Measurements from ENCODE around the gene EGLN1. TPM values are rescaled to one million over a fixed set of nuclear protein-coding genes. Genes with fewer than 3 reads are reported as not detected.

Gene EGLN1
- total RNA-seq, 1 experiment from 2014 or later: 27.1 TPM

DNA sequence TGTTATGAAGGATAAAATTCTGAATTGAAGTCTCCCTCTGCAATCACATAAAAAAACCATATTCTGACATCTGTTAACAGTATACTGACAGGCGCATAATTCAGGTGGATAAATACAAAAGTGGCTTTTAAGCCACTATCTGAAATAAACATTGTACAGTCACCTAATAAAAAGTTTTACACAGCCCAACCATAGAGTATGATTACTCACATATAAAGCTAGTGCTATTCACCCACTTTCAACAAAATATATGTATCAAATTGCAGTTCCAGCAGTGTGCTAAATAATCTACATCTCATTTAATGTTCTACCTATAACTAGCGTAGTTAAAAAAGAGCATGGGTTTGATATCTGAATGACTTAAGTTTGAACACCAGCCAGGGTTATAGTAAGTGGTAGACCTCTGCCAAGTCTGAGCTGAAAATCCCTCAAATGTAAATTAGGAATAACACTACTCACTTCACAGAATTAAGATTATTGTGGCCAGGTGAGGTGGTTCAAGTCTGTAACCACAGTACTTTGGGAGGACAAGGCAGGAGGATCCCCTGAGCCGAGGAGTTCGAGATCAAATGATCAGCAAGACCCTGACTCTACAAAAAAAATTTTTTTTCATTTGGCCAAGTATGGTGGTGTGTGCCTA is 3.9 kb downstream of the EGLN1 start:
- peak overlapping the region; percentile 8; the same call in 1 of the 2 replicates for H3K4me2 ChIP-seq (ENCODE audit: low read length)
- ChIA-PET POLR2A (no interaction called here), RAD21 (ENCODE audit: low non-redundant PET in 1 of 2, low total read pairs in 2 of 2, uncharacterized antibody in 2 of 2, unreplicated experiment in 2 of 2) (no interaction called here), CTCF (no interaction called here)
- DNase-seq (ENCODE audit: low read depth, low spot score): no peak
- peaks cover 13 to 42% of the 10 kb centered on the region in 2 experiments; a peak in 3 of 4 replicates for H3K4me1 ChIP-seq (ENCODE audit: control insufficient read depth in 1 of 2, insufficient read depth in 2 of 2, low read length in 2 of 2)
- H4K20me1 ChIP-seq (ENCODE audit: insufficient read depth): peaks cover 17% of the 10 kb centered on the region; the same call in 1 of the 2 replicates
- H3K79me2 ChIP-seq (ENCODE audit: insufficient read depth, low read length): peaks cover 81% of the 10 kb centered on the region
- H3K4me3 ChIP-seq (replicated peaks in 1 of 2; ENCODE audit: low read depth in 1 of 2, low read length in 2 of 2): no peak overlapping the region
- BruUV-seq (replicated peaks): no TSS peak
- TF ChIP-seq POLR2A (IDR thresholded peaks at IDR 0.05; ENCODE audit: borderline replicate concordance, extremely low read depth, insufficient read depth, insufficient read length) (no peak), SRF (IDR thresholded peaks at IDR 0.05; ENCODE audit: low read depth) (0 out of 2 replicates have a peak, but pooled peaks have one; percentile 4)
- intact Hi-C loops (cut with micrococcal nuclease): no loop called here
- no peak overlapping the region for H3K27ac ChIP-seq (ENCODE audit: low read depth, low read length)
- H3K9me2 ChIP-seq (ENCODE audit: insufficient read depth): no peaks in the 10 kb centered on the region
- H2AFZ ChIP-seq (ENCODE audit: low read depth, low read length, poor library complexity, severe bottlenecking): no peak overlapping the region
- no peak for ATAC-seq
- peaks cover 4 to 28% of the 10 kb centered on the region in 2 experiments; a peak in 3 of 4 replicates for H3K36me3 ChIP-seq (ENCODE audit: control insufficient read depth in 1 of 2, insufficient read depth in 2 of 2, low read length in 2 of 2)
- H3K27me3 ChIP-seq (ENCODE audit: insufficient read depth, low read length): no peaks in the 10 kb centered on the region
- H3K9ac ChIP-seq (ENCODE audit: low read length): no peak overlapping the region
- H3K9me3 ChIP-seq (ENCODE audit: control insufficient read depth in 1 of 2, insufficient read depth in 1 of 2, low read depth in 1 of 2, low read length in 2 of 2): no peaks in the 10 kb centered on the region

DNA sequence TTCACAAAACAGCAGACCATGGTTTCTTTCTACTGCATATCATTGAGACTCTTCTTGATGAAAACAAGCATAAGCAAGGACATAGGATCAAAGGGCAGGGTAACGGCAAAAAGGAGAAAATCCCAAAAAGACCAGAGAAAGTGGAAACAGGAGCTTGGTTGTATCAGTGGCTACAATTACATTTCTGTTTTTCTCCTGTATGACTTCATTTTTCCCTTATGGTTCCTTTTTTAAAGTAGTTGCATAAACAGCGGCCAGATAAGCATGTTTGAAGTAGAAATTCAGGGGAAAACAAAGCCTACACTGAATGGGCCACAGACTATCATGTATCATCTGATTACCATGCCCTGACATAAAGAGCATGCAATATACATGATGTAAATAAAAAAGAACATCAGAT is 4.6 kb downstream of the EGLN1 start:
- no peak overlapping the region for H3K27ac ChIP-seq (ENCODE audit: low read depth, low read length)
- H3K4me3 ChIP-seq (replicated peaks in 1 of 2; ENCODE audit: low read depth in 1 of 2, low read length in 2 of 2): no peak overlapping the region
- no peak for TF ChIP-seq SRF (IDR thresholded peaks at IDR 0.05; ENCODE audit: low read depth)
- TF ChIP-seq EGR1 (IDR thresholded peaks at IDR 0.05; ENCODE audit: low read depth): no peak
- no peak for TF ChIP-seq CBX3 (IDR thresholded peaks at IDR 0.05; ENCODE audit: low read depth)
- no peak for TF ChIP-seq SIN3A (IDR thresholded peaks at IDR 0.05; ENCODE audit: low read depth)
- TF ChIP-seq, protein P1, sequence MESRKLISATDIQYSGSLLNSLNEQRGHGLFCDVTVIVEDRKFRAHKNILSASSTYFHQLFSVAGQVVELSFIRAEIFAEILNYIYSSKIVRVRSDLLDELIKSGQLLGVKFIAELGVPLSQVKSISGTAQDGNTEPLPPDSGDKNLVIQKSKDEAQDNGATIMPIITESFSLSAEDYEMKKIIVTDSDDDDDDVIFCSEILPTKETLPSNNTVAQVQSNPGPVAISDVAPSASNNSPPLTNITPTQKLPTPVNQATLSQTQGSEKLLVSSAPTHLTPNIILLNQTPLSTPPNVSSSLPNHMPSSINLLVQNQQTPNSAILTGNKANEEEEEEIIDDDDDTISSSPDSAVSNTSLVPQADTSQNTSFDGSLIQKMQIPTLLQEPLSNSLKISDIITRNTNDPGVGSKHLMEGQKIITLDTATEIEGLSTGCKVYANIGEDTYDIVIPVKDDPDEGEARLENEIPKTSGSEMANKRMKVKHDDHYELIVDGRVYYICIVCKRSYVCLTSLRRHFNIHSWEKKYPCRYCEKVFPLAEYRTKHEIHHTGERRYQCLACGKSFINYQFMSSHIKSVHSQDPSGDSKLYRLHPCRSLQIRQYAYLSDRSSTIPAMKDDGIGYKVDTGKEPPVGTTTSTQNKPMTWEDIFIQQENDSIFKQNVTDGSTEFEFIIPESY (IDR thresholded peaks at IDR 0.05; ENCODE audit: extremely low read depth, insufficient replicate concordance, low read length): no peak
- no peak for TF ChIP-seq ELF1 (IDR thresholded peaks at IDR 0.05; ENCODE audit: borderline replicate concordance, low read depth)
- TF ChIP-seq, protein P2, sequence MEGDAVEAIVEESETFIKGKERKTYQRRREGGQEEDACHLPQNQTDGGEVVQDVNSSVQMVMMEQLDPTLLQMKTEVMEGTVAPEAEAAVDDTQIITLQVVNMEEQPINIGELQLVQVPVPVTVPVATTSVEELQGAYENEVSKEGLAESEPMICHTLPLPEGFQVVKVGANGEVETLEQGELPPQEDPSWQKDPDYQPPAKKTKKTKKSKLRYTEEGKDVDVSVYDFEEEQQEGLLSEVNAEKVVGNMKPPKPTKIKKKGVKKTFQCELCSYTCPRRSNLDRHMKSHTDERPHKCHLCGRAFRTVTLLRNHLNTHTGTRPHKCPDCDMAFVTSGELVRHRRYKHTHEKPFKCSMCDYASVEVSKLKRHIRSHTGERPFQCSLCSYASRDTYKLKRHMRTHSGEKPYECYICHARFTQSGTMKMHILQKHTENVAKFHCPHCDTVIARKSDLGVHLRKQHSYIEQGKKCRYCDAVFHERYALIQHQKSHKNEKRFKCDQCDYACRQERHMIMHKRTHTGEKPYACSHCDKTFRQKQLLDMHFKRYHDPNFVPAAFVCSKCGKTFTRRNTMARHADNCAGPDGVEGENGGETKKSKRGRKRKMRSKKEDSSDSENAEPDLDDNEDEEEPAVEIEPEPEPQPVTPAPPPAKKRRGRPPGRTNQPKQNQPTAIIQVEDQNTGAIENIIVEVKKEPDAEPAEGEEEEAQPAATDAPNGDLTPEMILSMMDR (IDR thresholded peaks at IDR 0.05 in 2 of 3, conservative IDR thresholded peaks at IDR 0.05 in 1 of 3; ENCODE audit: borderline replicate concordance in 1 of 3, insufficient read depth in 1 of 3, low read depth in 2 of 3, low read length in 2 of 3): no peak
- TF ChIP-seq CEBPB (IDR thresholded peaks at IDR 0.05; ENCODE audit: low read depth): no peak
- ChIA-PET CTCF (no interaction called here), RAD21 (ENCODE audit: low non-redundant PET in 1 of 2, low total read pairs in 2 of 2, uncharacterized antibody in 2 of 2, unreplicated experiment in 2 of 2) (no interaction called here), POLR2A (no interaction called here)
- no peak overlapping the region for H3K9ac ChIP-seq (ENCODE audit: low read length)
- ATAC-seq (no peak), DNase-seq (ENCODE audit: low read depth, low spot score) (no peak)
- H3K27me3 ChIP-seq (ENCODE audit: insufficient read depth, low read length): no peaks in the 10 kb centered on the region
- H3K79me2 ChIP-seq (ENCODE audit: insufficient read depth, low read length): peaks cover 88% of the 10 kb centered on the region
- H3K4me2 ChIP-seq (ENCODE audit: low read length): peak overlapping the region; percentile 22; the same call in 1 of the 2 replicates
- intact Hi-C loops (cut with micrococcal nuclease): no loop called here
- no peaks in the 10 kb centered on the region for H3K9me2 ChIP-seq (ENCODE audit: insufficient read depth)
- peaks cover 17% of the 10 kb centered on the region; the same call in 1 of the 2 replicates for H4K20me1 ChIP-seq (ENCODE audit: insufficient read depth)
- H3K36me3 ChIP-seq (ENCODE audit: control insufficient read depth in 1 of 2, insufficient read depth in 2 of 2, low read length in 2 of 2): peaks cover 4 to 28% of the 10 kb centered on the region in 2 experiments; a peak in 3 of 4 replicates
- H3K4me1 ChIP-seq (ENCODE audit: control insufficient read depth in 1 of 2, insufficient read depth in 2 of 2, low read length in 2 of 2): peaks cover 9 to 37% of the 10 kb centered on the region in 2 experiments; a peak in 3 of 4 replicates
- H2AFZ ChIP-seq (ENCODE audit: low read depth, low read length, poor library complexity, severe bottlenecking): no peak overlapping the region
- no TSS peak for BruUV-seq (replicated peaks)
- H3K9me3 ChIP-seq (ENCODE audit: control insufficient read depth in 1 of 2, insufficient read depth in 1 of 2, low read depth in 1 of 2, low read length in 2 of 2): no peaks in the 10 kb centered on the region

Data from HCT116 (cell line).